ENCODE measurements around the gene GNA14.

- TF ChIP-seq, protein P1, sequence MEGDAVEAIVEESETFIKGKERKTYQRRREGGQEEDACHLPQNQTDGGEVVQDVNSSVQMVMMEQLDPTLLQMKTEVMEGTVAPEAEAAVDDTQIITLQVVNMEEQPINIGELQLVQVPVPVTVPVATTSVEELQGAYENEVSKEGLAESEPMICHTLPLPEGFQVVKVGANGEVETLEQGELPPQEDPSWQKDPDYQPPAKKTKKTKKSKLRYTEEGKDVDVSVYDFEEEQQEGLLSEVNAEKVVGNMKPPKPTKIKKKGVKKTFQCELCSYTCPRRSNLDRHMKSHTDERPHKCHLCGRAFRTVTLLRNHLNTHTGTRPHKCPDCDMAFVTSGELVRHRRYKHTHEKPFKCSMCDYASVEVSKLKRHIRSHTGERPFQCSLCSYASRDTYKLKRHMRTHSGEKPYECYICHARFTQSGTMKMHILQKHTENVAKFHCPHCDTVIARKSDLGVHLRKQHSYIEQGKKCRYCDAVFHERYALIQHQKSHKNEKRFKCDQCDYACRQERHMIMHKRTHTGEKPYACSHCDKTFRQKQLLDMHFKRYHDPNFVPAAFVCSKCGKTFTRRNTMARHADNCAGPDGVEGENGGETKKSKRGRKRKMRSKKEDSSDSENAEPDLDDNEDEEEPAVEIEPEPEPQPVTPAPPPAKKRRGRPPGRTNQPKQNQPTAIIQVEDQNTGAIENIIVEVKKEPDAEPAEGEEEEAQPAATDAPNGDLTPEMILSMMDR (IDR thresholded peaks at IDR 0.05): no peak
- TF ChIP-seq EP300 (IDR thresholded peaks at IDR 0.05) (no peak), POLR2A (IDR thresholded peaks at IDR 0.05) (no peak), POLR2AphosphoS5 (IDR thresholded peaks at IDR 0.05) (no peak)
Observed at GRCh38 chr9:77614645-77615044, 33.5 kb downstream of the GNA14 start.
